ENCODE data around the gene FKBP4. TPM values are rescaled to one million over a fixed set of nuclear protein-coding genes. Genes with fewer than 3 reads are reported as not detected.

FKBP4 gene
- total RNA-seq, 1 donor: 20.9 TPM

GRCh38 chr12:2842948-2843347 is 48.2 kb downstream of the FKBP4 start:
- no peak for DNase-seq (ENCODE audit: low read depth)
- H3K4me3 ChIP-seq (ENCODE audit: low read depth, low read length): no peak overlapping the region
- TF ChIP-seq CTCF (IDR thresholded peaks at IDR 0.05; ENCODE audit: insufficient read depth, low read length): no peak

- no peak overlapping the region for H3K4me3 ChIP-seq (ENCODE audit: low read depth, low read length)
- DNase-seq (ENCODE audit: low read depth): no peak
- TF ChIP-seq CTCF (IDR thresholded peaks at IDR 0.05; ENCODE audit: insufficient read depth, low read length): no peak
Measured at GRCh38 chr12:2844786-2845185, 50.0 kb downstream of the FKBP4 start.

- TF ChIP-seq CTCF (IDR thresholded peaks at IDR 0.05; ENCODE audit: insufficient read depth, low read length): no peak
- H3K4me3 ChIP-seq (ENCODE audit: low read depth, low read length): no peak overlapping the region
- peak; percentile 38 for DNase-seq (ENCODE audit: low read depth)
Measured at GRCh38 chr12:2845280-2845679, 50.5 kb downstream of the FKBP4 start.

GRCh38 chr12:2851931-2852330 is 57.2 kb downstream of the FKBP4 start:
- no peak overlapping the region for H3K4me3 ChIP-seq (ENCODE audit: low read depth, low read length)
- no peak for DNase-seq (ENCODE audit: low read depth)
- no peak for TF ChIP-seq CTCF (IDR thresholded peaks at IDR 0.05; ENCODE audit: insufficient read depth, low read length)

- no peak overlapping the region for H3K4me3 ChIP-seq (ENCODE audit: low read depth, low read length)
- peak; percentile 97 for TF ChIP-seq CTCF (IDR thresholded peaks at IDR 0.05; ENCODE audit: insufficient read depth, low read length)
- peak; percentile 74 for DNase-seq (ENCODE audit: low read depth)
Measured at GRCh38 chr12:2853626-2854025, 58.9 kb downstream of the FKBP4 start.

Other genes with a start within 250 kb of the FKBP4 start
- 19.1 and 32.6 TPM in 2 replicates for gene ITFG2, start 17.7 kb downstream of the FKBP4 start, total RNA-seq (ENCODE audit: low replicate concordance)
- gene NRIP2, start 40.1 kb downstream of the FKBP4 start, total RNA-seq (ENCODE audit: low replicate concordance): not detected in 2 replicates
- not detected in 2 replicates for gene TEX52, start 62.1 kb downstream of the FKBP4 start, total RNA-seq (ENCODE audit: low replicate concordance)
- 1.4 and 19.3 TPM in 2 replicates for gene FOXM1, start 82.2 kb downstream of the FKBP4 start, total RNA-seq (ENCODE audit: low replicate concordance)
- gene RHNO1, start 82.3 kb downstream of the FKBP4 start, total RNA-seq (ENCODE audit: low replicate concordance): 6.4 and 41.4 TPM in 2 replicates
- gene TULP3, start 95.9 kb downstream of the FKBP4 start, total RNA-seq (ENCODE audit: low replicate concordance): 33.3 and 56.6 TPM in 2 replicates
- 14.6 and 18.9 TPM in 2 replicates for gene TEAD4, start 164.4 kb downstream of the FKBP4 start, total RNA-seq (ENCODE audit: low replicate concordance)